ENCODE measurements around the gene GLB1L2. TPM values are rescaled to one million over a fixed set of nuclear protein-coding genes. Genes with fewer than 3 reads are reported as not detected.
"Not testable (repeated sequence)": the region's sequence is repeated elsewhere in the genome, so short reads cannot be mapped to it uniquely, and the experiment has no call there.

Gene GLB1L2
- total RNA-seq, 1 donor from 2014 or later = 3.4 TPM

DNA sequence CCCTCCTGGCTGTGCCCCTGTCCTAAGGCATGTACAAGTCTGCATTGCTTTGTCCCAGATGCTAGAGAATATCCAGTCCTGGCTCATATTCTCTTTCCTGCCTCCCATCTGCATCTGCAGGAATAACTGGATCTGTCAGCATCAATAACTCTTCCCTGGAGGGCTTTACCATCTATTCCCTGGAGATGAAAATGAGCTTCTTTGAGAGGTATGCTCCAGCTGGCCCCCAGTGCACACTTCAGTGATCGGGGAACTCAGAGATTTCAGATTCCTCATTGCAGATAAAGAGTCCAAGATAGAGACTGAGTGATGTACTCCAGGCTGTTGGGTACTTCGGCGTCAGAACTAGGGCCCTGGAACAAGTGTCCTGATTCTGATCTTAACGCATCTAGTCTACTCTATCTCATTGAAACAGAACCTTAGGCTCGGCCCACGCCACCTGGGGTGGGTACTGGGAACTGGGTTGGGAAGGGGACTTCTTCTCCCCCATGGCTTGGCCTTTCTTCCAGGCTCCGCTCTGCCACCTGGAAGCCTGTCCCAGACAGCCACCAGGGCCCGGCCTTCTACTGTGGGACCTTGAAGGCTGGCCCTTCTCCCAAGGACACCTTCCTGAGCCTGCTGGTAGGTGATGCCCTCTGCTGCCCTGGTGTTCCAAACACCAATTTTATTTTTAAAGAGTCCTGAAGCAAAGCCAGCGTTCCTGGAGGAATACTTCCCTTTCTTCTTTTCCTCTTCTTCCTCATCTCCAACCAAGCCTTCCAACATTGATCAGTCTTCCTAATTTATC lies 17.8 kb upstream of the GLB1L2 start:
- TF ChIP-seq, protein P1, sequence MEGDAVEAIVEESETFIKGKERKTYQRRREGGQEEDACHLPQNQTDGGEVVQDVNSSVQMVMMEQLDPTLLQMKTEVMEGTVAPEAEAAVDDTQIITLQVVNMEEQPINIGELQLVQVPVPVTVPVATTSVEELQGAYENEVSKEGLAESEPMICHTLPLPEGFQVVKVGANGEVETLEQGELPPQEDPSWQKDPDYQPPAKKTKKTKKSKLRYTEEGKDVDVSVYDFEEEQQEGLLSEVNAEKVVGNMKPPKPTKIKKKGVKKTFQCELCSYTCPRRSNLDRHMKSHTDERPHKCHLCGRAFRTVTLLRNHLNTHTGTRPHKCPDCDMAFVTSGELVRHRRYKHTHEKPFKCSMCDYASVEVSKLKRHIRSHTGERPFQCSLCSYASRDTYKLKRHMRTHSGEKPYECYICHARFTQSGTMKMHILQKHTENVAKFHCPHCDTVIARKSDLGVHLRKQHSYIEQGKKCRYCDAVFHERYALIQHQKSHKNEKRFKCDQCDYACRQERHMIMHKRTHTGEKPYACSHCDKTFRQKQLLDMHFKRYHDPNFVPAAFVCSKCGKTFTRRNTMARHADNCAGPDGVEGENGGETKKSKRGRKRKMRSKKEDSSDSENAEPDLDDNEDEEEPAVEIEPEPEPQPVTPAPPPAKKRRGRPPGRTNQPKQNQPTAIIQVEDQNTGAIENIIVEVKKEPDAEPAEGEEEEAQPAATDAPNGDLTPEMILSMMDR (IDR thresholded peaks at IDR 0.05; ENCODE audit: insufficient read depth, low read length, severe bottlenecking) = no peak
- Histone ChIP-seq H3K4me3 (ENCODE audit: low read depth, low read length) (no peak overlapping the region), H3K36me3 (ENCODE audit: control insufficient read depth, insufficient read depth, low read length) (no peaks in the 10 kb centered on the region), H3K27me3 (ENCODE audit: control insufficient read depth, insufficient read depth, low read length) (no peaks in the 10 kb centered on the region)
- FAIRE-seq (no peak), DNase-seq (ENCODE audit: low read depth) (no peak)

DNA sequence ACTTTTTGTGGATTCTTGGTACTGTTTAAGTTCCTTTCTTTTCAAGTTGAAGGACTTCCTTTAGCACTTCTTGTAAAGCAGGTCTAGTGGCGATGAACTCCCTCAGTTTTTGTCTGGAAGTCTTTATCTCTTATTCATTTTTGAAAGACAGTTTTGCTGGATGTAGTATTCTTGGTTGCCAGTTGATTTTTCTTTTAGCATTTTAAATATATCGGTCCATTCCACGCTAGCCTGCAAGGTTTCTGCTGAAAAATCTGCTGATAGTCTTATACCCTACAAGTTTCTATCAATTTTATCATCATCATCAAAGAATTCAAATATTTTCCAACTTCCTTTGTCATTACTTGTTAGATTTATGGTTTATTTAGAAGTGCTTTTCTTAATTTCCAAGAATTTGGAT lies 14.7 kb upstream of the GLB1L2 start:
- no peak for FAIRE-seq
- no peak for DNase-seq (ENCODE audit: low read depth)
- H3K4me3 ChIP-seq (ENCODE audit: low read depth, low read length) = no peak overlapping the region
- H3K27me3 ChIP-seq (ENCODE audit: control insufficient read depth, insufficient read depth, low read length) = no peaks in the 10 kb centered on the region
- H3K36me3 ChIP-seq (ENCODE audit: control insufficient read depth, insufficient read depth, low read length) = no peaks in the 10 kb centered on the region
- TF ChIP-seq, protein P1 (IDR thresholded peaks at IDR 0.05; ENCODE audit: insufficient read depth, low read length, severe bottlenecking) = no peak

DNA sequence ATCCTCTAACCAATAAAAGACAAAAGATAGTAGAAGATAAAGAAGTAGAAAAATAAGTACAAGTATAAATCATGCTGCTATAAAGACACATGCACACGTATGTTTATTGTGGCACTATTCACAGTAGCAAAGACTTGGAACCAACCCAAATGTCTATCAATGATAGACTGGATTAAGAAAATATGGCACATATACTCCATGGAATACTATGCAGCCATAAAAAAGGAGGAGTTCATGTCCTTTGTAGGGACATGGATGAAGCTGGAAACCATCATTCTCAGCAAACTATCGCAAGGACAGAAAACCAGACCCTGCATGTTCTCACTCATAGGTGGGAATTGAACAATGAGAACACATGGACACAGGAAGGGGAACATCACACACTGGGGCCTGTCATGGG lies 10.4 kb upstream of the GLB1L2 start:
- not testable (repeated sequence) for H3K36me3 ChIP-seq (ENCODE audit: control insufficient read depth, insufficient read depth, low read length); FAIRE-seq; H3K27me3 ChIP-seq (ENCODE audit: control insufficient read depth, insufficient read depth, low read length); H3K4me3 ChIP-seq (ENCODE audit: low read depth, low read length); DNase-seq (ENCODE audit: low read depth)

DNA sequence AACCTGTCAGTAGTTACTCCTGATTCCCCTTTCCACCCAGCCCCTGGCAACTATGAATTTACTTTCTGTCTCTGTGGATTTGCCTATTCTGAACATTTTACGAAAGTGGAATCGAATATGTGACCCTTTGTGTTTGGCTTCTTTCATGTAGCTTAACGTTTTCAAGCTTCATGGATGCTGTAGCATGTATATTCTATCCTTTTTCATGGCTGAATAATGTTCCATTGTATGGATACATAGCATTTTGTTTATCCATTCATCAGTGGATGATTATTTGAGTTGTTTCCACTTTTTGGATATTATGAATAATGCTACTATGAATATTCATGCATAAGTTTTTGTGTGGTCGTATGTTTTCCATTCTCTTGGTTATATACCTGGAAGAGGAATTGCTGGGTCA lies 9.2 kb upstream of the GLB1L2 start:
- no peak for DNase-seq (ENCODE audit: low read depth)
- TF ChIP-seq, protein P1 (IDR thresholded peaks at IDR 0.05; ENCODE audit: insufficient read depth, low read length, severe bottlenecking) = no peak
- Histone ChIP-seq H3K27me3 (ENCODE audit: control insufficient read depth, insufficient read depth, low read length) (no peaks in the 10 kb centered on the region), H3K36me3 (ENCODE audit: control insufficient read depth, insufficient read depth, low read length) (no peaks in the 10 kb centered on the region), H3K4me3 (ENCODE audit: low read depth, low read length) (no peak overlapping the region)
- no peak for FAIRE-seq

DNA sequence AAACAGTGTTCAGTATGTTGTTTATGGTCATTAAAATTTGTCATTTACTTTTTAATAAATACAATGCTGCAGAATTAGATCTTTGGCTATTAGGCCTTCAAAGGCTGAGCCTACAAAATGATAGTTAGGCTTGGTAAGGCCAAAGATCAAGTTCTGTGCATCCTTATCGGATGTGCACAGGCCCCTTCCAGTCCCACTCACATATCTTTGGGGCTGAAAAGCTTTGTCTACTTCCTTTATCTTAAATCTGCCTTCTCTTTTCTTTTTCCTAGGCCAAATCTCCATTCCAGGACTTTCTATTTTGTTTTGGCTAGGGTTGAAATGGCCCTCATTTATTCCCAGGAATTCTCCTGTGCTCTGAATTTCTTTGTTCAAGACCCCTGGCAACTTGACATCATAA lies 3.4 kb upstream of the GLB1L2 start:
- FAIRE-seq (no peak), DNase-seq (ENCODE audit: low read depth) (no peak)
- H3K4me3 ChIP-seq (ENCODE audit: low read depth, low read length) = no peak overlapping the region
- H3K27me3 ChIP-seq (ENCODE audit: control insufficient read depth, insufficient read depth, low read length) = no peaks in the 10 kb centered on the region
- H3K36me3 ChIP-seq (ENCODE audit: control insufficient read depth, insufficient read depth, low read length) = no peaks in the 10 kb centered on the region
- TF ChIP-seq, protein P1 (IDR thresholded peaks at IDR 0.05; ENCODE audit: insufficient read depth, low read length, severe bottlenecking) = no peak

GRCh38 chr11:134330611-134331353 lies 1.0 kb upstream of the GLB1L2 start:
- peak; percentile 6 for DNase-seq (ENCODE audit: low read depth)
- Histone ChIP-seq H3K27me3 (ENCODE audit: control insufficient read depth, insufficient read depth, low read length) (no peaks in the 10 kb centered on the region), H3K4me3 (ENCODE audit: low read depth, low read length) (no peak overlapping the region), H3K36me3 (ENCODE audit: control insufficient read depth, insufficient read depth, low read length) (no peaks in the 10 kb centered on the region)
- TF ChIP-seq, protein P1 (IDR thresholded peaks at IDR 0.05; ENCODE audit: insufficient read depth, low read length, severe bottlenecking) = no peak
- FAIRE-seq = peak; percentile 36

Data from bronchial epithelial cell (primary cell).